GM18505 (cell line): ENCODE data around the gene XPC.

Experiments
- ATAC-seq: cut with Tn5 transposase; IDR thresholded peaks from one replicate; pipeline ENCODE4 v1.9.1; 2021; ENCODE audit not compliant: unreplicated experiment
- POLR2A ChIP-seq: IDR thresholded peaks from 4 replicates; pipeline ENCODE4 v1.6.1; 2011; ENCODE audit warnings: borderline replicate concordance; ENCODE audit not compliant: insufficient read depth, insufficient read length; ENCODE audit errors: extremely low read depth

XPC gene

DNA sequence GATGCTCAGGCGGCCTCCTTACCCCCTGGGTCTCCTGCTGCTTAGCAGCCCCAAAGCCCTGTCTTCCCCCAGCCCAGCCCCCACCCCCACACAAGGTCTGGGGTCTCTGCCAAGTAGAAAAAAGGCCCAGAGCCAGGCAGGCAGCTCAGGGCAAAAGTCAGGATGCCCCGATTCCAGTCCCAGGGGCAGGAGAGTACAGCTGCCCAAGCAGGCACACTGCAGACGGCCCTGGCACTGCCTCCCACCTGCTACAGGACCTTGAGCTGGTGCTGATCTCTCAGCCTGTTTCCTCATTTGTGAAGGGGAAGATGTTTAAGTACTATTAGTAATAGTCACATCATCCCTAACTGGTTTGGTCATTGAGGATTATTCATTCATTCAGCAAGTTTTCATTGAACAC, 41.0 kb downstream of the XPC start:
- ATAC-seq = no peak
- no peak for TF ChIP-seq POLR2A

GRCh38 chr3:14137004-14137403, 41.4 kb downstream of the XPC start:
- no peak for ATAC-seq
- no peak for TF ChIP-seq POLR2A

DNA sequence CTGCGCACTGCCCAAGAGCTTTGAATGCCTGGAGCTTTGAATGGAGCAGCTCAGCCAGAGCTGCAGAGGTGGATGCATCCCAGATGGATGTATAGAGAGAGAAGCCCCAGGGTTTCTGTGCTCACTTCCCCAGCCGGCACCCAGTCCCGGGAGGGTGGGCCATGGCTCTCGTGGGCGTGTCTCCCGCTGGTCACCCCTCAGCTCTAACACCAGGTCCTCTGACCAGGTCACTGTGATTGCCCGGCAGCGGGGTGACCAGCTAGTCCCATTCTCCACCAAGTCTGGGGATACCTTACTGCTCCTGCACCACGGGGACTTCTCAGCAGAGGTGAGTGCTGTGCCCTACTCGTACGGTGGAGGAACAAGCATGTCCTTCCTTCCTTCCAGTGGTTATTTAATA, 42.8 kb downstream of the XPC start:
- no peak for ATAC-seq

GRCh38 chr3:14134291-14134690, 44.1 kb downstream of the XPC start:
- no peak for TF ChIP-seq POLR2A
- ATAC-seq = no peak

More for the DNA sequence above, 42.8 kb downstream of the XPC start:
- no peak for TF ChIP-seq POLR2A

DNA sequence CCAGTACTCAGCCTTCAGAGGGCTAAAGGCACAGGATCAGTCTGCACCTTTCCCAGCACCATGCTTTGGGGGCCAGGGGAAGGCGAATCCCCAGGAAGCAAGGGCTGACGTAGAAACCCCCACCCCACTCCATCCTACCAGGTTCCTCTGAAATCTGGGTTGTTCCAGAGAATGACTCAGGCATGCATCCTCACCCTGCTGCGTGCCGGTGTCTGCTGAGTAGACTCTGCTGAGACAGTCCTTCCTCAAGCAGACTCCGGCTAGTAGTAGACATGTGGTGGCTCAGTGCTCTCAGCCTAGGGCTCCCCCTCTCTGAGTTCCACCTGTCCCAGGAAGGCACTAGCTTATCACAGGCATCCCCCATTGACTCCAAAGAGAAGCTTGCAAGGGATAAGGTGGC, 44.5 kb downstream of the XPC start:
- ATAC-seq = no peak
- no peak for TF ChIP-seq POLR2A

- TF ChIP-seq POLR2A = no peak
- no peak for ATAC-seq
Observed at GRCh38 chr3:14133188-14133800, 45.1 kb downstream of the XPC start.

DNA sequence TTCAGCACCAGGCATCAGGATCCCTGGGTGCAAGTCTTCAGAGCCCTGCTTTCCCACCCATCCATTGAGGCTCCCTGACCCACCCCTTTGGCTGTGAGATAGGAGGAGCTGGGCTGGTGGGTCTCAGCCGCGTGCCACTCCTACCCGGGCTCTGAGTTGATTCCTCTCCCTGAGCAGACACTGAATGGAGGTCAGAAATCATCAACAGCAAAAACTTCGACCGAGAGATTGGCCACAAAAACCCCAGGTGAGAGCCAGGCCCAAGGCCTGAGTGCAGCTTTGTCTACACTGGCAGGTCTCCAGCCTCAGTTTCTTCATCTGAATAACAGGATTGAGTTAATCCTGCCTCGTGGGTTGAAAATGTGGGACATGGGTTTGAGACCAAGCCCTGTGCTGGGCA, 45.7 kb downstream of the XPC start:
- no peak for TF ChIP-seq POLR2A

DNA sequence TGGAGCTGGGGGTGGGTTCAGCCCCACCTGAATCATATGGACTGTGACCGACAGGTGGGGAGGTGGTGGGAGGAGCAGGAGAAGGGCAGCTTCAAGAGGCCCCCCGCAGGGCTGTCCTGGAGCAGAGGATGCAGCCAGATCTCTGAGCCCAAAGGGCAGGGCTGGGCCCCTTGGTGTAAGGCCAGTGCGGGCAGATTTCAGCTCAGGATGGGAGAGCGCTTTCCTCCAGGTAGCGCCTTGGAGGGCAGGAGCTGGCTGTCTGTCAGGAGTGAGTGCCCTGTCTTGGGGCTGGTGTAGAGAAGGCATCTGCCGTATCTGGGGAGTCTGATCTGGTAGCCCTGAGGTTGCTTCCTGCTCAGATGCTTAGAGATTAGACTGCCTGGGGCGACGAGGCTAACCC, 46.3 kb downstream of the XPC start:
- no peak for ATAC-seq
- no peak for TF ChIP-seq POLR2A

More for the DNA sequence above, 45.7 kb downstream of the XPC start:
- no peak for ATAC-seq

DNA sequence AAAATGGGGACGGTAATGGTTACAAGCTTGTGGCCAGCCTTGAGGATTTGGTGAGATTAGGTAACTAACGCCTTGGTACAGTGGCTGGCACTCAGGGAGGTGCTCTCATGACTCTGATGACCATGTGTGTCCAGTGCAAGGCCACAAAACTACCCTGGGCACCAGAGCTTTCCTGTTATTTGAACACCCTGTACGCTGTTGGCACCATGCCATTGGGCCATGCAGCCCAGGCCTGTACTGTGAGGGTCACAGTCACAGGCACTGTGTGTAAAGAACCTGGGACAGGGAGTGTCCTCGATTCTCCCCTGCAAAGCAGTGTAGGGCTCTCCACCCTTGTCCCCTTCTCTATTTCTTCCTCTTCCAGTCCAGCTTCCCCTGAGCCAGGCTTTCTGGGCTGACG, 47.3 kb downstream of the XPC start:
- no peak for TF ChIP-seq POLR2A
- ATAC-seq = no peak

DNA sequence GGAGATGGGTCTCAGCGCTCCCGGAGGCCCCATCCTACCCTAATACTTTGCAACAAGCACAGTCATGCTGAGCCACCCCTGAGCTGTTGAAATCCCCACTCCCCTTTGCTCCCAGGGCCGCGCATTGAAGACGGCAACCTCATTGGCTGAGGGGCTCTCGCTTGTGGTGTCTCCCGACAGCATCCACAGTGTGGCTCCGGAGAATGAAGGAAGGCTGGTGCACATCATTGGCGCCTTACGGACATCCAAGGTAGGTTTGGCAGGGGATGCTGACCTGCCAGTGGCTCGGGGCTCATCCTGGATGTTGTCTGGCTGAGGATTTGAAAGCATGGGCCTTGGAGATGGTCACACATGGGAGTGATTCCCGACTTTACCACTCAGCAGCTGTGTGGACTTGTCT, 47.7 kb downstream of the XPC start:
- no peak for ATAC-seq

DNA sequence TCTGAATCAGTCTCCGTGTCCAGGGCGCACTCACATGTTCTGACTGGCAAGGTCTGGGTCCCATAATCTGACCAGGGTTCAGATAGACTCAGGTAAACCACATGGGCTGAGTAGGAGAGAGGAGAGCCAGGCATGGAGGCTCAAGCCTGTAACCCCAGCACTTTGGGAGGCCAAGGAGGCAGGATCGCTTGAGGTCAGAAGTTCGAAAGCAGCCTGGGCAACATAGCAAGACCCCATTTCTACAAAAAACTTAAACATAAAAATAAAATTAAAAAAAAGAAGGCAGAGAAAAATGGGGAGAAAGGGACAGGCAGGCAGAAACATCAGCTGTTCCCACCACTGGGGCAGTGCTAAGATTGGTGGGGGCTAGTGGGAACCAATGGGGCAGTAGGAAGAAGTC, 48.2 kb downstream of the XPC start:
- ATAC-seq = no peak
- TF ChIP-seq POLR2A = no peak

More for the DNA sequence above, 47.7 kb downstream of the XPC start:
- TF ChIP-seq POLR2A = no peak

- ATAC-seq = no peak
- TF ChIP-seq POLR2A = no peak
Observed at GRCh38 chr3:14129296-14129695, 49.1 kb downstream of the XPC start.

DNA sequence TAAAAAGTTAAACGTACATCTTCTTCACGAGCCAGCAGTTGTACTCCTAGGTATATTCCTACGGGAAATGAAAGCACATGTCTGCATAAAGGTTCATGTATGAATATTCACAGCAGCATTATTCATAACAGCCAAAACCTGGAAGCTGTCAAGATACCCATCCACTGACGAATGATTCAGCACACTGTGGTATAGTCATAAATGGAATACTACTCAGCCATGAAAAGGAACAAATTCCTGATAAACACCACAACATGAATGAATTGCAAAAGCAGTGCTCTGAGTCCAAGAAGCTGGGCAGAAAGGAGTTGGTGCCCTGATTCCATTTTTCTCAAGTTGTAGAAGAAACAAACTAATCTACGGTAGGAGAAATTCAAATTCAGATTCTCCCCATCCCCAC, 49.7 kb downstream of the XPC start:
- TF ChIP-seq POLR2A = no peak
- no peak for ATAC-seq

- no peak for TF ChIP-seq POLR2A
- ATAC-seq = no peak
Observed at GRCh38 chr3:14127516-14128161, 50.8 kb downstream of the XPC start.

DNA sequence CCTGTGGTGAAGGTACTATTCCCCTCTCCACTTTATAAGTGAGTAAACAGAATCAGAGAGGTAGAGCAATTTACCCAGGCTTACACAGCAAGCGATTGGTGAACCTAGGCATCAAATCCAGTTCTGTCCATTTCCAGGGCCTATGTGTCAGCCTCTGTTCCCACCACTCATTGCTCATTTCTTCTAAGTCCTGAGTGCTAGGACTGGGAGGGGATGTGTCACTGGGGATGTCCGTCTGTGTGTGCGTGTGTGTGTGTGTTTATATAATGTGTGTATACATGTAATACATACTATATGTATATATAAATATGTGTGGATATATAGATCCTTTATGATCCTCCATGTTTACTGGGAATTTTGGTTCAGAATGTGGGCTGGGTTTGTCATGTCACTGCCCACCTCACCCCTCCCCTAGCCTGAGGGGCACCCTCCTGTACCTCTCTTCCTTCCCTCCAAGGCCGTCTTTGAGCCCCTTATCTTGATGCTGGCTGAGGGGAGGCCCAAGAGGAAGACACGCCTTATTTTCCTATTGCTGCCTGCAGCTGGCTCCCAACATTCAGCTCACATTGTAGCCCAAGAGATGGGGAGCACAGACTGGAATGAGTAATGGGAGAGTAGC, 51.4 kb downstream of the XPC start:
- TF ChIP-seq POLR2A = no peak
- ATAC-seq = no peak
